Myocyte (in vitro differentiated cells): ENCODE results near the gene SIMC1. TPM values are rescaled to one million over a fixed set of nuclear protein-coding genes. Genes with fewer than 3 reads are reported as not detected.
"Not testable (repeated sequence)": the region's sequence is repeated elsewhere in the genome, so short reads cannot be mapped to it uniquely, and the experiment has no call there.

Experiments
- DNase-seq: peaks from one replicate; pipeline ENCODE4 v3.0.0-alpha.2; 2012; ENCODE audit warnings: low read depth
- polyA plus RNA-seq: library from polyadenylated mRNA; unstranded; fragments of >200 nt; gene quantifications from one replicate; pipeline ENCODE4 v1.2.1, GENCODE V29; 2012; ENCODE audit warnings: missing spikeins
- total RNA-seq: library from RNA; depleted of rRNA; stranded (reverse); fragments of >200 nt; gene quantifications from 2 replicates; pipeline ENCODE4 v1.2.3, GENCODE V29; 2014

SIMC1 gene
- total RNA-seq: 3.2 and 7.8 TPM in 2 replicates
- 6.4 TPM for polyA plus RNA-seq

- peak; percentile 22 for DNase-seq
Observed at GRCh38 chr5:176237971-176238644, at the start of gene SIMC1. Gene SIMC1 (plus strand): TSS chr5:176238424. CDS start chr5:176238509, 85 bp downstream.

- DNase-seq: no peak
Observed at GRCh38 chr5:176188506-176189193, 49.6 kb upstream of the SIMC1 start.

- DNase-seq: no peak
Observed at GRCh38 chr5:176189857-176190256, 48.4 kb upstream of the SIMC1 start.

GRCh38 chr5:176190886-176191755 is 47.1 kb upstream of the SIMC1 start:
- no peak for DNase-seq

- no peak for DNase-seq
Observed at GRCh38 chr5:176192094-176192721, 46.0 kb upstream of the SIMC1 start.

GRCh38 chr5:176192722-176193117 is 45.5 kb upstream of the SIMC1 start:
- DNase-seq: not testable (repeated sequence)

- DNase-seq: not testable (repeated sequence)
Observed at GRCh38 chr5:176193636-176194035, 44.6 kb upstream of the SIMC1 start.

- DNase-seq: not testable (repeated sequence)
Observed at GRCh38 chr5:176194238-176195083, 43.8 kb upstream of the SIMC1 start.

- DNase-seq: not testable (repeated sequence)
Observed at GRCh38 chr5:176195084-176195413, 43.2 kb upstream of the SIMC1 start.

GRCh38 chr5:176195487-176196207 is 42.6 kb upstream of the SIMC1 start:
- not testable (repeated sequence) for DNase-seq

GRCh38 chr5:176196781-176197180 is 41.4 kb upstream of the SIMC1 start:
- DNase-seq: not testable (repeated sequence)

- not testable (repeated sequence) for DNase-seq
Observed at GRCh38 chr5:176197234-176197858, 40.9 kb upstream of the SIMC1 start.

GRCh38 chr5:176198299-176198698 is 39.9 kb upstream of the SIMC1 start:
- not testable (repeated sequence) for DNase-seq

GRCh38 chr5:176198991-176199733 is 39.1 kb upstream of the SIMC1 start:
- not testable (repeated sequence) for DNase-seq

- not testable (repeated sequence) for DNase-seq
Observed at GRCh38 chr5:176199803-176200399, 38.3 kb upstream of the SIMC1 start.

GRCh38 chr5:176201811-176202210 is 36.4 kb upstream of the SIMC1 start:
- no peak for DNase-seq

GRCh38 chr5:176203086-176203485 is 35.1 kb upstream of the SIMC1 start:
- no peak for DNase-seq

- DNase-seq: not testable (repeated sequence)
Observed at GRCh38 chr5:176203535-176203934, 34.7 kb upstream of the SIMC1 start.
